HG02610 (cell line): Measurements from ENCODE around the gene STX8.

Experiments used
- ATAC-seq: cut with Tn5 transposase; IDR thresholded peaks from one replicate; pipeline ENCODE4 v1.9.1; 2021; ENCODE audit warnings: mild to moderate bottlenecking, moderate library complexity; ENCODE audit not compliant: unreplicated experiment

STX8 gene

DNA sequence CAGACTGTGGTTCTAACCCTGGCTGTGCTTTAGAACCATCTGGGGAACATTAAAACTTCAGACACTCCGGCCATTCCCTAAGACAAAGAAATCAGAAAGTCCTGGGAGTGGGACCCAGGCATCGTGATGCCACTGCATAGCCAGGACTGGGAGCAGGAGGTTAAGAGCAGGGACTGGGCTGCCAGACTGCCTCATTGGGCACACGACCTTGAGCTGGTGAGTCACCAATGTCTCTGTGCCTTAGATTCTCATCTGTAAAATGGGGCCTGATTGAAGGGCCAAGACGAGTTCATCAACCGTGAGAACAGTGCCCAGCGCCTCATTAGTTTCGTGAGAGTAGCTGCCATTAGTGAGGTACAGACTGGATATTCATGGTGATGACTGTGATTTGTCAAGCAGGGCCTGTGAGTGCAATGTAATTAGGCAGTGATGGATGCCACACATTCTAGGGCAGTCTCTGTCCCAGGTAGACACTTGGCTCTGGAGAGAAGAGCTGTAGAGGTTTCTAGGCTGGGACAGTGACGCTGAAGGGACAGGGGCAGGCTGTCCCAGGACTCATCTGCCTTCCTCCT is 357.5 kb downstream of the STX8 start:
- ATAC-seq, result no peak

DNA sequence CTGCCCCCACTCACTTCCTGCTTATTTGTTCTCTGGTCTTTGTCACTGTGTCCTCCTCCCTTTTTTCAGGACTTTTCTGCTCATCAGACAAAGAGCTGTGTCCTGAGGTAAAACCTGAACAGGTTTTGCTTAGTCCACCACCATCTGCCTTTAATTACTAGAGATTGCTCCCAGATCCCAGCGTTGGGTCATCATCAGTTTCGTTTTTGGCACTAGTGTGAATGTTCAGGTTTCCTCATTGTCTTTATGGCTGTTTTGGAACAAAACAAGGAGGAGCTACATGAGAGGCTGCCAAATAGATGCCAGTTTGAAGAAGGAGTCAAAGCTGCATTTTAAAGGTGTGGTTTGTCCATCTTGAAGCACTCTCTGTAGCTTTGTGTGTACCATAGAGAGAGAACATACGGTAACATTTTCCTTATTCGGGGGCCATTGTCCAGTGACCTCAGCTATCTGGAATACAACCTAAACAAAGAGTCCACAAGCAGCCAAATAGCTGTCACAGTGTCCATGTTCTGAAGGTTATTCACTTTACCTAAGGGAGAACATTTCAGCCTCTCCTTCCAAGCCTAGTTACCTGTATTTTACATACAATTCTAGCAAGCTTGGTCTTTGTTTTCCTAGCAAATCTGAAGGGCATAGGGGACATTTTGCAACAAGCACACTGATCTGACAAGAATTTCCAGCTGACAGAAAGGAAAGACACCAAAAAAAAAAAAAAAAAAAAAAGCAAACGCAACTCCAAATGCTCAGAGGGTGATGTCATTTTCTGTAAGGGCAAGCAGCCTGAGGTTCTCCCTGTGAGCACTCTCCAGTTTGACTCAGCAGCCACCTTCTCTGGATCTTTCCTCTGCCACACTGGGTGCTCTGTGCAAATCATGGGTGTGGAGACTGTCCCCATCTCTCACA is 358.2 kb downstream of the STX8 start:
- no peak for ATAC-seq

DNA sequence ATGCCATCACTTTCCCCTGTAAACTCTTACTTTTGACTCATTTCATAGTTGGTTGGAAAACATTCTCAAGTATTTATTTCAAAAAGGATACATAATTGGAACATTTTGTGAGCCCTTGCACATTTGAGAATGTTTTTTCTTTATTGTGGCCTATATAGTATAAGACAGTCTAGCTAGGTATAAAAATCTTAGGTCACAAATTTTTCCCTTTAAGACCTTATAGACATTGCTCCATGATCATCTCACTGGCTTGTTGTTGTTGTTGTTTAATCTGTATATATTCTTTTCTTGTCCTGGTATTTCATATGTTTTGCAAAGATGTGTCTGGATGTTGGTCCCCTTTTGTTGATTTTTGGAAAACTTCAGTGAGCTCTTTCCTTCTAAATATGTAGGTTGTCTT is 360.2 kb downstream of the STX8 start:
- ATAC-seq, result no peak

DNA sequence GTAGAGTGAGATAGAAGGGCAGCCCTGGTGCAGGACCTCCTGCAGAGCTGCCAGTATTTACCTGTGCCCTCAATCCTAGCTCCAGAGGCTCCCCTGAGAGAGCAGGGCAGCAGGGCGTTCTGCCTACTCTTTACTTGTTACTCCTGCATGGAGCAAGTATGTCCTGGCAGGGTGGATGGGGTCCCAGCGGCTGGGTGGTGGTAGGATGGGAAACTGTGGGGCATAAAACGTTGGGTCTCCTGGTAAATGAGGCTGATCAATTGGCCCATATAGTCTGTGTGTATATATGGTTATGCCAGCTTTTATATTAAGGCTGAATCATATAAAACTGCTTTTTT is 362.3 kb downstream of the STX8 start:
- no peak for ATAC-seq

DNA sequence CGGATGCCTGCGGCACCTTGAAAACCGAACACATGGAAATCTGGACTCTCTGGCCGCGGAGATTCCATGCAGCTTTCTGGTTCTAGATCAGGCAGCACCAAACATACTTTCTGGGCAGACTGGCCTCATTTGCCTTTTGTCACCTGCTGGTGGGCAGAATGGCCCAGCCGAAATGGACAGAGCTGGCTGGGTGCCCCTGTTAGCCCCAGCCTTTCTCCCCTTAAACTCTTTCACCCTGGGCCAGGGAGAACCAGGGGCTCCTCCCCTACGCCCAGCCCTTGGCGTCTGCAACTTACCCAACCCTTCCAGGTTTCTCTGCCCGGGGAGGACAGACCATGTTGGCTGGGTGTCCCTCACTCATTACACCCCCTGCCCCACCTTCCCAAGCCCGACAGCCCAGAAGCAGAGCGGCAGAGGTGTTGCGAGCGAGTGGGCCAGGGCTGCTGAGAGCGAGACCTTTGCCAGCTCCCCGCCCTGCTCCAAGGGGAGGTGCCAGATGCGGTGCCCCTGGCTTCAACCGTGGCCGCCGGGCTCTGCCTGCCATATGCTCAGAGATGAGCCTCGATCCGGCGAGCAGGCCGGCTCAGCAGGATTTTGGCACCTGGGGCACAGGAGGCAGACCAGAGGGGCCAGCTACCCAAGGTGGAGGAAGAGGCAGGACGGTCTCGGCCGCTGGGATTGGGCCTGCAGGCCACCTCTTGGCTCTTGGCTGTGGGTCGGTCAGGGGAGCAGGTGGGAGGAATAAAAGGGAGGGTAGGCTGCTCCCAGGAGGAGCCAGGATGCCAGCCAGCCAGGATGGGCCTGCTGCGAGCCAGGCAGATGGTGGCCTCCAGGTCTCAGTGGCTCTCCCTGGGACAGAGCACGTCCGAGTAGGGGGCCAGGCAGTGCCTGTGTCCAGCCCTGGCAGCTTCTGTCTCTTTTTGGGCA is 363.0 kb downstream of the STX8 start:
- no peak for ATAC-seq

DNA sequence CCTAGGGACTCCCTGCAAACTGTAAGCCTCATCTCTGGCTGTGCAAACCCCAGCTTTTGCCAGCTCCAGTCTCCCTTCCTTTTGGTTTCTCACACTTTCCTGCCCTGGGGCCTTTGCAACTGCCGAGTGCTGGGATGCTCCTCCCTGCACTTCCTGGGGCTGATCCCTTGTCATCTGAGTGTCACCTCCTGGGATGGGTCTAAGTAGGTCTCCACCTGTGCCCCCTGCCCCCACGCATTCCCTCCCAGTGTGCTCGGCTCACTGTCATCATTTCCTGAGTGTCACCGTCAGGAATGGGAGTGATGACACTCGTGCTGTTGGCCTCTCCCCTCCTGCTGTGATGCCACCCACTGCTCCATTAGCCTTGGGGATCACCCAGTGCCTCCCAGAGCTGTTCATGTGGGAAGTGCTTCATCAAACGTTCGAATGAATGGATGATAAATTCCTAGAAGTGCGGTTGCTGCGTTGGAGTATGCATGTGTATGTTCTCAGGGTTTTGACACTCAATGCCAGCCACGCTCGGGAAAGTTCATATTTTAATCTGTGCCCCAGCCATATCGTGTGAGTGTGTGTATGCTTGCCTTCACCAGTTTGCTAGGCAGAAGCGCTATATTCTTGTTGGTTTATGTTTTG is 364.4 kb downstream of the STX8 start:
- ATAC-seq, result no peak

DNA sequence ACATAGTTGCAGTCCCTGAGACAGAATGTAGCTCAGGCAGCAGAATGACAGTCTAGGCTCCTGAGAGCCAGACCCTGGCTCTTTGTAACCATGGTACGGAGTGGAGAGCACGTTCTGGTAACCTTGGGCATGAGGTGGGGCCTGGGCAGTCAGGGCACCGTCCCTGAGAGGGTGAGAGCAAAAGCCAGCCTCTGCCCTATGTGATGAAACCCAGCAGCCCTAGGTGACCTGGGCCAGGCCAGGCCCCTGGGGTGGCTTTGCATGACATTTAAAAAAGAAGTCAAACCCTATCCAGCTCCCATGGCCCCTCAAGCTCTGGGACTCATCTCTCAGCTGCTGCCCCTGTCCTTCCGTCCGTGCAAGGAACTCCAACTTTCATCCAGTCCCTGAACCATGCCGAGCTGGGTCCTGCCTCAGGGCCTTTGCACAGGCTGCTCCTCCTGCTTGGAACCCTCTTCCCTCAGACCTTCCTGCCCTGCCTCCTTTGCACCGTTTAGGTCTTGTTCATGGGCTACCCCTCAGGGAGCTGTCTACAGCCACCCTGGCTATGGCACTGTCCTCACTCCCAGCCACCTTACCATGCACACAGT is 365.7 kb downstream of the STX8 start:
- no peak for ATAC-seq

DNA sequence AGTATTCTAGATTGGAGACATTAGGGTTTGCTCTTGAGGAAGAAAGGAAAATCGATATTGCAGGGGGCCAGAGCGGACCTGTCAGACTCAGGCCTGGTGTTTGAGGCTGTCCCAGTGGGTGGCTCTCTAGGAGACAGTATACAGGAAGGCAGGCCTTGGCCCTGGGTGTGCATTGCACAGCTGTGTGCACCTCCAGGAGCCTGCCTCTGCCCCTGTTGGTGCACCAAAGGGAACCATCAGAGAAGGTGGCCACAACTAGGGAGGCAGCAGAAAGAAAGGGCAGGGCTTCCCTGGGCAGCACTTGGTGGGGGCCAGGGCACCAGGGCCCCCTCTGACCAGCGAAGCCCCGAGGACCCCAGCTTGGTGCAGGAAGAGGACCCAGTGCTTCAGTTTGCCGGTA is 366.3 kb downstream of the STX8 start:
- ATAC-seq, result no peak

DNA sequence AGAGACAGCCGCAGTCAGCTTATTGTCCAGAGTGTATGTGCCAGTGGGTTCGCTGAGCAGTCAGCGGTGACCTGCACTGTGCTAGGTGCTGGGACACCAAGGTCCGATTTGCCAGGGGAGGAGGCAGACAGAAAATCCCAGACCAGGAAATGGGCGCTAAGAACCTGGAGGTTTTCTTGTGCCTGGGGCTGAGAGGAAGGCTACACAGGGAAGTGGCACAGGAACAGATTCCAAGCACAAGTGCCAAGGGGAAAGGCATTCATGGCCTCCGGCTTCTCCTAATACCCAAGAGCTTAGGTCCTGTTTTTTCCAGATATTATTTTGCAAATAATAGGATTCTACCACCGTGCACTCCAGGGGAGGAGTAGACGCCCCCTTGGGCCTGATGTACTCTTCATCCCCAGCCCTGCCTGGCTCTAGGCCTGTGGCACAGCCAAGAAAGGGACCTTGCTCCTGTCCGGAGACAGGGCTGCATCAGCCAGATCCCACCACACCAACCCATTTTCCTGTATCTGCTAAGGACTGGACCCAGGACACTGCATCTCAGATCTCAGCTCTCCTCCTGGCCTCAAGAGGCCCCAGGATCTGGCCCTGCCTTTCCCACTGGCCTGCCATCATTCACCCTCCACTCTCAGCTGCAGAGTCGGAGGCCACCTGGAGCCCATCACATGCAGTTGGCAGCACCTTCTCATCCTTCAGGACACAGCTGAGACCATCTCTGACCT is 367.1 kb downstream of the STX8 start:
- ATAC-seq, result no peak

DNA sequence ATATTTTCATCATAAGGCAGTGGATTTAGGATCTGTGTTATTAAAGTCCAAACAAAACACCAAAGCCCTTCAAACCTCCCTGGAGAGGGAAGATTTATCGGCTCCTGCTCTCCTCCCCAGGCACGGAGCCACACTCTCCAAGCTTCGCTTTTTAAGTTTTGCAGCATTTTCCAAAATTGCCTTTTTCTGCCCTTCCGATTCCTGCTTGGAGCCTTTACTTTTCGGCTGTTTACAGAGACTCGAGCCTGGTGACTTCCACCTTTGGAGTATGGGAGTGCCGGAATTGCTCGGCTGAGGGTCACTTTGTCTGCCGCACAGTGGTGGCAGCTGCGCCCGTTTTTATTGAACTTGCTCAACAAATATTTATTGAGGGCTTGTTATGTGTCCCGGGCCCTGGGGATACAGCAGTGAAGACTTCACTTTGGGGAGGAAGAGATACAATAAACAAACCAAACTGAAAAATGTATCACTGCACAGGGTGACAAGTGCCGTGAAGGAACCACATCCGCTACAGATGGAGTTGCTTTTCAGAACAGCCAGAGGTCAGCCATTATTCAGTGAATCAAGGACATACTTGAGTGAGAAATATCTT is 368.8 kb downstream of the STX8 start:
- no peak for ATAC-seq

DNA sequence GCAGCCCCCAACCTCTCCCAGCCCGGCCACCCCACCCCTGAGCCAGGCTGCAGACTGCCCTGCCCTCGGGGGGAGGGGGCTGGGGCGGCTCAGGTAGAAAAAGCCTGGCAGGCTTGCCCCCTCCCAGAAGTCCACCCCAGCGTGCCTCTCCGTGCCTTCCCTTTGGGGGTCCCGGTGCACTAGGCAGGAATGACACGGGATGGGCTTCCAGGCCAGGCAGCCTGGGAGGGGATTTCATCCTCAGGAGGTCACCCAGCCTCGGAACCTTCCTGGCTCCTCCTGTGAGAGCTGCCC is 369.3 kb downstream of the STX8 start:
- ATAC-seq, result no peak

DNA sequence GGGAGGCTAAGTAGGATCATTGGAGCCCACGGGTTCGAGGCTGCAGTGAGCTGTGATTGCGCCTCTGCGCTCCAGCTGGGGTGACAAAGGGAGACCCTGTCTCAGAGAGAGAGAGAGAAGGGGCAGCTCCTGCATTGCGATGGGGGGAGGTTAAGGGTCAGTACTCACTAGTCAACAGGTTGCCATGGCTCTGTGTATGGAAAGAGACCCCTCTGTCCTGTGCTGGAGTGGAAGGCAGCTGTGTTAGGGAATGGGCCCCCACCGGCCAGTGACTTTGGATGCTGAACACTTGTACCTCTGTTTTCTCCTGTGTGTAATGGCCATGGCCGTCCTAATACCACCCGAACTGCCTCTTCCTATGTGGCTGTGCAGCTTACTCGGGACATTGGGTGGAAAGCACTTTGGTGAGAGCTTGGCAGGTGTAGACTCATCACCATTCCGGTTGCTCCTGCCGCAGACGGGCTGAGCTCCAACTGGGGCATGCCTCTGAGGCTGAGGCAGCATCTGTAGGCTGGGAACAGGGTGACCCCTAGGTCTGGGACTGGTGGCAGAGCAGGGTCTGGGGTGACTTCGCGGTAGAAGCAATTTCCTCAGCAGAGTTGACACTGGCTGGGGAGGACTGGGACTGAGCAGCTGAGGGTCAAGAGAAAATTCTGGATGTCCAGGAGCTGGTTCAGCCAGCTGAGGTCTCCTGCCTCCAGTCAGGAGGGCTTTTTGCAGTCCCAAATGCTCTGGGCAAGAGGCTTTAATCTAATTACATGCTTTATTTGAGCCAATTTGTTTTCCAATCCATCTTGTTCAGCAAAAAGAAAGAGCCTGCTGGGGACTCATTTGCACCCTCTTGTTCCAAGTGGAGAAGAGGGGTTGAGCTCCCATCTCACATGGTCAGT is 369.9 kb downstream of the STX8 start:
- ATAC-seq, result no peak

DNA sequence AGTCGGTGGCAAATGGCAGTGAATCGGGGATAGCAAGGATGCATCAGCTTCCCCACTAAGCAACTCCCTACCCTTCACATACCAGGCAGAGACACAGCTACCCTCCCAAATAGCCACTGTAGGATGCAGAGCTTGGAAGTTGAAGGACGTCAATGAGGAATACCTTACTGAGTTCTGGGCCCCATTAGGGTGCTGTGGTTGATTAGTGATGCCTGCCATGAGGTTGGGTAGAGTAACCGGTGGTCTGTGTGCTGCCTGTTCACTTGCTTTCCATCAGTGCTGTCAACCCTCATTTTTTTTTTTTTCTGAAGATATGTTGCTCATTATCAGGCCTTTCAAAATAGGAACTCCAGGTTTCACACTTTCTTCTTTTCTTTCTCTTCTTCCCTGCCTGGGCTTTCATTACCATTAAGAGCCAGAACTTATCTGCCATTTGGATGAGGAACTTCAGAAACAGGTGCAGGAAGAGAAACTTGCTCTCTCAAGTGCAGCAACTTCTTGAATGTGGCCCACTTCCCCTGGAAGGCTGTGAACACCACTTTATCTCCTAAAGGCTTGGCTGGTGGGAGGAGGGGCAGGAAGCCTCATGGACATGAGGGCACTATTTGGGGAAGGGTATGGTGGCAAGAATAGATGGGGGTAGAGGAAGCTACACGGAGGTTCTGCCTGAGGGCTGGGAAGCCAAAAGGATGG is 370.8 kb downstream of the STX8 start:
- ATAC-seq, result no peak

DNA sequence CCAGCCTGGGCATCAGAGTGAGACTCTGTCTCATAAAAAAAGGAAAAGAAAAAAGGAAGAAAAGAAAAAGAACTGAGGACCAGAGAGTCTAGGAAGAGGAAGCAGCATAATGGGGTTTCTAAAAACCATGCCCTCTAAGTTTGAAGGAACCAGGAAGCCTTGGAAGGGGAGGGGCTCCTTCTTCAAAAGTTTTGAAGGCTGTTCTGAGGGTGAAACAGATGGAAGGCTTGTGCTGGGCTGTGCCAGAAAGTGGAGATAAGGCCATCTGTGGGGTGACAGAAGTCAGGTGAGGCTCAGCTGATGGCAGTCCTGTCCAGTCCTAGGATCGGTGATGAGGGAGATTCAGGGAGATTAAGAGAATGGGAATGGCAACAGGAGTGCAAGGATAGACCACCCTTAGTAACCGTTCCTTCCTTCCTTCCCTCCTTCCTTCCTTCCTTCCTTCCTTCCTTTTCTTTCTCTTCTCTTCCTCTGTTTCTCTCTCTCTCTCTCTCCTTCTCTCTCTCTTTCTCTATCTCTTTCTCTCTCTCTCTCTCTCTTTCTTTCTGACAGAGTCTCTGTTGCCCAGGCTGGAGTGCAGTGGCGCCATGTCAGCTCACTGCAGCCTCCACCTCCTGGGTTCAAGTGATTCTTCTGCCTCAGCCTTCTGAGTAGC is 371.7 kb downstream of the STX8 start:
- no peak for ATAC-seq

DNA sequence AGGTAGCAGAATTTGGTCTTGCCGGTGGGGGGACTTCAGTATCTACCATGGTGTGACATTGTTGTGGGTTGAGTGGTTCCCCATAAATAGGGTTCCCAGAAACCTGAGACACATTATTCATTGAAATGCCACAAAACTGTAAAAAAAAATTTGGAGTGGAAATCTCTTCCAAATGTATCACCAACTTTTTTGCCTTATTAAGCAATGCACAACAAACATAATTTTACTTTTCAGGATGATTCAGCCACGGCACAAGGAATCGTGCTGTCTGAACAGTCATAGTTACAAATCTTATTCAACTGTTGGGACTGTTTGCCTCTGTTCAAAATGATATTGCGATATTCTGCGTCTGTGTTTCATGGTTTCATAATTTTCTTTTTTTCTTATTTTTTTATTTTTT is 373.1 kb downstream of the STX8 start:
- ATAC-seq, result no peak

DNA sequence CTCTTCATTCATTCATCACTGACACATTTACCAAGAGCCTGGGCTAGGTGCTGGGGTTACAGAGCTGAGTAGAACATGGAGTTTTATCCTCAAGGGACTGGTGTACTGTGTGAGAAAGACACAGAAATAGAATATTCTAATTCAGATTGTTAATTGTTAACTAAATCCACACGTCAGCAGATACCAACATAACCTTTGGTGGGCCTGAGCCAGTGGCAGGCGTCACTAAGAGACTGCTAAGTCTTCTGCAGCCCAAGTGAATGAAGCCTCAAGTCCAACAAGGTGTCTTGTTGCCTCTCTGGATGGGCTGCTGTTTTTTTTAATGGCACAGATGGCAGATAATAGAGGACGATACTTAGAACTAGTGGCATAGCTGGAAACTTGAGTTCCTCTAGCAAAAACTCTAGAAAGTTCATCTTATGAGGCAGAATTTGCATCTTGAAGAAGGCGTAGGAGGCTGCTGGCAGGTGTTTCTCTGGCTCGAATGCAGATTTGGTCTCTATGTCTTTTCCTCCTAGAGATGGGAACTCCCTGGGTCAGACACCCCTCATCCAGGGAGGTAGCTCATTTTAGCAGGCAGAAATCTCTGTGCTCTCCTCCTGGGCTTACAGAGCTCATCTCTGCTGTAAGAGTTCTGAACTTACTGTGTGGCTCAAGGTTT is 374.8 kb downstream of the STX8 start:
- ATAC-seq, result peak; percentile 59
